Gastroesophageal sphincter (tissue), 4 donors: ENCODE results near the gene COX10. TPM values are rescaled to one million over a fixed set of nuclear protein-coding genes. Genes with fewer than 3 reads are reported as not detected.
"Not testable (repeated sequence)": the region's sequence is repeated elsewhere in the genome, so short reads cannot be mapped to it uniquely, and the experiment has no call there.

Experiments used
- ATAC-seq: fragments of 150-250 bp; one replicate; pipeline ENCODE4 v1.9.1; 2016; ENCODE audit warnings: mild to moderate bottlenecking, moderate library complexity
- H3K27ac ChIP-seq, 4 donors: fragments of 200-600 bp; sonication (generic) in 3 of 4; 1 replicate in 3 of 4; 2 replicates in 1 of 4; pipeline ENCODE4 v1.5.1; 2016 to 2019
- H3K27me3 ChIP-seq: fragments of 200-600 bp; sonication (generic); one replicate; pipeline ENCODE4 v1.5.1; 2019
- H3K36me3 ChIP-seq, 2 donors: fragments of 200-600 bp; sonication (generic); one replicate each; pipeline ENCODE4 v1.5.1; 2019; ENCODE audit warnings: control low read depth in 1 of 2
- H3K4me1 ChIP-seq, 3 donors: fragments of 200-600 bp; sonication (generic); 1 replicate in 2 of 3; 2 replicates in 1 of 3; pipeline ENCODE4 v1.5.1; 2016 to 2019; ENCODE audit warnings: control low read depth in 2 of 3
- H3K4me3 ChIP-seq, 2 donors: fragments of 200-600 bp; sonication (generic); one replicate each; pipeline ENCODE4 v1.5.1; 2019; ENCODE audit warnings: mild to moderate bottlenecking in 1 of 2, moderate library complexity in 1 of 2
- H3K9me3 ChIP-seq, 3 donors: fragments of 200-600 bp; sonication (generic); one replicate each; pipeline ENCODE4 v1.5.1; 2017 to 2019; ENCODE audit warnings: control low read depth in 2 of 3
- EP300 ChIP-seq: sonication (generic); formaldehyde crosslinking; IDR thresholded peaks from one replicate; pipeline ENCODE4 v1.6.1; 2017; ENCODE audit warnings: antibody characterized with exemption, mild to moderate bottlenecking
- POLR2A ChIP-seq, 2 donors: fragments of 450-650 bp; IDR thresholded peaks; one replicate each; pipeline ENCODE4 v1.6.1; 2017; ENCODE audit warnings: antibody characterized with exemption in 2 of 2, mild to moderate bottlenecking in 2 of 2, moderate library complexity in 1 of 2
- POLR2AphosphoS5 ChIP-seq: sonication (generic); formaldehyde crosslinking; IDR thresholded peaks from one replicate; pipeline ENCODE4 v1.6.1; 2017; ENCODE audit warnings: antibody characterized with exemption
- WGBS, 2 donors: methylation state at CpG; one replicate each; pipeline ENCODE4 v1.1.5; 2018; ENCODE audit warnings: low coverage in 1 of 2; 5-methylcytosine and 5-hydroxymethylcytosine counted together
- total RNA-seq, 4 donors: library from RNA; depleted of rRNA; stranded (reverse); fragments of >200 nt; gene quantifications; one replicate each; pipeline ENCODE4 v1.1.0, GENCODE V29; 2016
- TF ChIP-seq, protein P1 (sequence below), 4 experiments: fragments of 200-600 bp in 2 of 4; fragments of 450-650 bp in 2 of 4; sonication (generic) in 1 of 4; IDR thresholded peaks; one replicate each; pipeline ENCODE4 v1.5.1; 2017 to 2019; ENCODE audit warnings: antibody characterized with exemption in 4 of 4, mild to moderate bottlenecking in 2 of 4, moderate library complexity in 2 of 4

Gene COX10
- total RNA-seq, 4 donors from 2014 or later, result 20.3 to 30.0 (median 26.5) TPM

DNA sequence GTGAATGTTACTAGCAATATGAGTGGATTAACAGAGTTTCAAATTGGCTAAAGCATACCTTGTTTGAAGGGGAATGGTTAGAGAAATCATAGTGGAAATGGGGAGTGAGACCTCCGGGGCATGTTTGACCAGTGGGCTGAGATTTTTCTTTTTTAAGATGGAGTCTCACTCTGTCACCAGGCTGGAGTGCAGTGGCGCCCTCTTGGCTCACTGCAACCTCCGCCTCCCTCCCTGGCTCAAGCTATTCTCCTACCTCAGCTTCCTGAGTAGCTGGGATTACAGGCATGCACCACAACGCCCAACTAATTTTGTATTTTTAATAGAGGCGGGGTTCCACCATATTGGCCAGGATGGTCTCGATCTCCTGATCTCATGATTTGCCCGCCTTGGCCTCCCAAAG is 157.7 kb downstream of the COX10 start:
- no peak for TF ChIP-seq EP300
- TF ChIP-seq, protein P1, sequence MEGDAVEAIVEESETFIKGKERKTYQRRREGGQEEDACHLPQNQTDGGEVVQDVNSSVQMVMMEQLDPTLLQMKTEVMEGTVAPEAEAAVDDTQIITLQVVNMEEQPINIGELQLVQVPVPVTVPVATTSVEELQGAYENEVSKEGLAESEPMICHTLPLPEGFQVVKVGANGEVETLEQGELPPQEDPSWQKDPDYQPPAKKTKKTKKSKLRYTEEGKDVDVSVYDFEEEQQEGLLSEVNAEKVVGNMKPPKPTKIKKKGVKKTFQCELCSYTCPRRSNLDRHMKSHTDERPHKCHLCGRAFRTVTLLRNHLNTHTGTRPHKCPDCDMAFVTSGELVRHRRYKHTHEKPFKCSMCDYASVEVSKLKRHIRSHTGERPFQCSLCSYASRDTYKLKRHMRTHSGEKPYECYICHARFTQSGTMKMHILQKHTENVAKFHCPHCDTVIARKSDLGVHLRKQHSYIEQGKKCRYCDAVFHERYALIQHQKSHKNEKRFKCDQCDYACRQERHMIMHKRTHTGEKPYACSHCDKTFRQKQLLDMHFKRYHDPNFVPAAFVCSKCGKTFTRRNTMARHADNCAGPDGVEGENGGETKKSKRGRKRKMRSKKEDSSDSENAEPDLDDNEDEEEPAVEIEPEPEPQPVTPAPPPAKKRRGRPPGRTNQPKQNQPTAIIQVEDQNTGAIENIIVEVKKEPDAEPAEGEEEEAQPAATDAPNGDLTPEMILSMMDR (IDR thresholded peaks at IDR 0.05), result no peak
- no peak overlapping the region for H3K27ac ChIP-seq
- no peak for ATAC-seq
- no peaks in the 10 kb centered on the region for H3K27me3 ChIP-seq
- H3K4me3 ChIP-seq, result no peak overlapping the region
- H3K4me1 ChIP-seq, result peaks cover 0 to 7% (median 0%) of the 10 kb centered on the region in 3 donors
- H3K36me3 ChIP-seq, result no peaks in the 10 kb centered on the region
- H3K9me3 ChIP-seq, result no peaks in the 10 kb centered on the region
- WGBS, 2 donors, result 93 to 95% methylated on average over 4 to 7 of the region's 7 CpGs

- Histone ChIP-seq H3K9me3 (no peaks in the 10 kb centered on the region), H3K4me3 (no peak overlapping the region), H3K4me1 (peaks cover 0 to 7% (median 0%) of the 10 kb centered on the region in 3 donors), H3K36me3 (no peaks in the 10 kb centered on the region), H3K27ac (no peak overlapping the region), H3K27me3 (no peaks in the 10 kb centered on the region)
- TF ChIP-seq, protein P1 (IDR thresholded peaks at IDR 0.05), result no peak
- TF ChIP-seq POLR2AphosphoS5 (no peak), POLR2A (IDR thresholded peaks at IDR 0.05) (no peak), EP300 (no peak)
- no peak for ATAC-seq
- 19 to 45% methylated on average over 2 to 4 of the region's 4 CpGs for WGBS, 2 donors
Observed at GRCh38 chr17:14228903-14229302, 159.6 kb downstream of the COX10 start.

GRCh38 chr17:14231187-14231586 is 161.9 kb downstream of the COX10 start:
- not testable (repeated sequence) for H3K27me3 ChIP-seq, H3K4me3 ChIP-seq, H3K36me3 ChIP-seq, ATAC-seq, H3K27ac ChIP-seq, H3K9me3 ChIP-seq, H3K4me1 ChIP-seq
- 72% methylated on average over 3 of the region's 6 CpGs; no CpG with 5 or more reads in 1 of the 2 donors for WGBS, 2 donors

GRCh38 chr17:14235047-14235446 is 165.7 kb downstream of the COX10 start:
- not testable (repeated sequence) for H3K27me3 ChIP-seq, H3K4me3 ChIP-seq, H3K4me1 ChIP-seq, ATAC-seq, H3K36me3 ChIP-seq, H3K9me3 ChIP-seq, H3K27ac ChIP-seq
- WGBS, 2 donors, result 83 to 100% methylated on average over 1 to 2 of the region's 2 CpGs

- ATAC-seq, H3K4me3 ChIP-seq, H3K36me3 ChIP-seq, H3K27ac ChIP-seq, H3K27me3 ChIP-seq, H3K4me1 ChIP-seq, H3K9me3 ChIP-seq: not testable (repeated sequence)
- no CpG with 5 or more reads among the region's 9 CpGs for WGBS, 2 donors
Observed at GRCh38 chr17:14236032-14236431, 166.7 kb downstream of the COX10 start.

GRCh38 chr17:14236762-14237161 is 167.5 kb downstream of the COX10 start, which contains the start of gene CDRT15:
Gene CDRT15, minus strand, starts transcription at chr17:14236862. Its CDS starts 29 bp downstream, at chr17:14236833.
- H3K27me3 ChIP-seq, H3K36me3 ChIP-seq, H3K4me1 ChIP-seq, H3K4me3 ChIP-seq, ATAC-seq, H3K9me3 ChIP-seq, H3K27ac ChIP-seq: not testable (repeated sequence)
- 75% methylated on average over 4 of the region's 11 CpGs; no CpG with 5 or more reads in 1 of the 2 donors for WGBS, 2 donors

- H3K4me1 ChIP-seq, H3K27me3 ChIP-seq, H3K9me3 ChIP-seq, H3K4me3 ChIP-seq, H3K36me3 ChIP-seq, ATAC-seq, H3K27ac ChIP-seq: not testable (repeated sequence)
- WGBS, 2 donors, result 82% methylated on average over 4 of the region's 5 CpGs; no CpG with 5 or more reads in 1 of the 2 donors
Observed at GRCh38 chr17:14239271-14239670, 170.0 kb downstream of the COX10 start.

- H3K27me3 ChIP-seq, result no peaks in the 10 kb centered on the region
- no peak for ATAC-seq
- no peaks in the 10 kb centered on the region for H3K9me3 ChIP-seq
- no peaks in the 10 kb centered on the region for H3K36me3 ChIP-seq
- no peak overlapping the region for H3K27ac ChIP-seq
- no peaks in the 10 kb centered on the region for H3K4me1 ChIP-seq
- 100% methylated on average over 1 of the region's 1 CpG; no CpG with 5 or more reads in 1 of the 2 donors for WGBS, 2 donors
- TF ChIP-seq POLR2A (IDR thresholded peaks at IDR 0.05), result no peak
- no peak for TF ChIP-seq EP300
- TF ChIP-seq POLR2AphosphoS5, result no peak
- TF ChIP-seq, protein P1 (IDR thresholded peaks at IDR 0.05), result no peak
- no peak overlapping the region for H3K4me3 ChIP-seq
Observed at GRCh38 chr17:14245002-14245401, 175.7 kb downstream of the COX10 start.
